Activated naive CD4-positive, alpha-beta T cell treated with anti-CD3 and anti-CD28 coated beads, Interleukin-2, amount 10 ng/mL, durations not matched to agents 7 days and 5 days (primary cell): ENCODE measurements around the gene ZFP36L1.
"Not testable (repeated sequence)": the region's sequence is repeated elsewhere in the genome, so short reads cannot be mapped to it uniquely, and the experiment has no call there.

ENCODE experiments used
- CTCF ChIA-PET: fragments of 350-600 bp; sonication (Branson Sonifier 250); formaldehyde crosslinking; loops from one replicate; lab custom pipeline; 2021; ENCODE audit warnings: antibody characterized with exemption; lab: Charles Lee
- DNase-seq: peaks from one replicate; pipeline ENCODE4 v3.0.0-alpha.2; 2020
- H3K27ac Mint-ChIP-seq: one replicate; pipeline ENCODE4 v1.8.0; 2021; ENCODE audit warnings: mild to moderate bottlenecking, moderate library complexity, mixed read lengths
- H3K27me3 Mint-ChIP-seq: one replicate; pipeline ENCODE4 v1.8.0; 2021; ENCODE audit warnings: mild to moderate bottlenecking, mixed read lengths
- H3K36me3 Mint-ChIP-seq: one replicate; pipeline ENCODE4 v1.8.0; 2021; ENCODE audit warnings: mixed read lengths
- H3K4me1 Mint-ChIP-seq: one replicate; pipeline ENCODE4 v1.8.0; 2021; ENCODE audit warnings: mixed read lengths
- H3K4me3 Mint-ChIP-seq: one replicate; pipeline ENCODE4 v1.8.0; 2021; ENCODE audit warnings: mild to moderate bottlenecking, moderate library complexity, mixed read lengths
- H3K9me3 Mint-ChIP-seq: one replicate; pipeline ENCODE4 v1.8.0; 2021; ENCODE audit warnings: mixed read lengths

The ZFP36L1 gene

DNA sequence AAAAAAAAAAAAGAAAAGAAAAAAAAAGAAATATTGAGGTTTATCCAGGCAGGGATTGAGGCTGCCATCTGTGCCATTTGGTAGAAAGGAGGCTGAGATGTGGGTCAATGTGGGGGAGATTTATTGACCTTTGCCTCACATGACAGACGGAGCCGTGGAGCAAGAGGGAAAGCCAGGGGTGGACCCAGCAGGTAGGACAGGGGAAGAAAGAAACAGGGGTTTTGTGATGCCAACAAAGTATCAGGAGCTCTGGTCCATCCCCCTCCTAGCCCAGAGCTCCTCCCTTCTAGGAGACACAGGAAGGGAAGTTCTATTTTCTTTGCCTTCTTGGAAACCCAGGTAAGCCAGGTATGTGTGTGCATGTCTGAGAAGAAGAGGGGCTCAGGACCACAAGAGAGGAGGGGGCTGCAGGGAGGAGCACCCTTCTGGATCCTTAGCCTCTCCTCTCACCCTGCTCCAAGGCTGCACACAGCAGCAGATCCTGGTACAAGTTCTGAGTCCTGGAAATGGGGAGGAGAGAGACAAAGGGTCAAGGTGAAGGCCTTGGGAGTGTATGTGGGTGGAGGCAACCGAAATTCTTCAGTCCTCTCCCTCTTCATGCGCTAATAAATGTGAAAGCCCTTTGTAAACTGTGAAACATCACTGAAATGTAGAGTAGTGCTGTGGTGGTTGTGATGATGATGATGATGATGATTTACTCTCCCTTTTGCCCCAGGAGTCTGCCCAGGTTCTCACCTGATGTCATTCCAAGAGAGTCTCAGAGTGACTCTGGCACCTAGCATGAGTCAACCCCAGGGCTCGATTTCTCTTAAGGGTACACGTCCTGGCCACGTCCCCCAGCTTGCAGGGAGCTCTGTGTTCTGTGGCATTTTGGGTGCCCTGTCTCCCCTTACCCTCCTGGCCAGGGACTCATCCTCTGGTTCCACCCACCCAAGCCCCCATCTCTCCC is 26.3 kb downstream of the ZFP36L1 start:
- H3K27me3 Mint-ChIP-seq, result peaks cover 22% of the 10 kb centered on the region
- H3K9me3 Mint-ChIP-seq, result no peaks in the 10 kb centered on the region
- CTCF ChIA-PET, result interaction anchor here (1.2 to 1.3 kb wide), 3 partner anchors 10 to 23 kb away, joined by 3 to 7 read pairs (median 3); no protein-coding TSS in a partner anchor
- H3K27ac Mint-ChIP-seq, result peak overlapping the region; percentile 63
- no peaks in the 10 kb centered on the region for H3K36me3 Mint-ChIP-seq
- peak; percentile 5 for DNase-seq
- H3K4me1 Mint-ChIP-seq, result peaks cover 36% of the 10 kb centered on the region
- no peak overlapping the region for H3K4me3 Mint-ChIP-seq

DNA sequence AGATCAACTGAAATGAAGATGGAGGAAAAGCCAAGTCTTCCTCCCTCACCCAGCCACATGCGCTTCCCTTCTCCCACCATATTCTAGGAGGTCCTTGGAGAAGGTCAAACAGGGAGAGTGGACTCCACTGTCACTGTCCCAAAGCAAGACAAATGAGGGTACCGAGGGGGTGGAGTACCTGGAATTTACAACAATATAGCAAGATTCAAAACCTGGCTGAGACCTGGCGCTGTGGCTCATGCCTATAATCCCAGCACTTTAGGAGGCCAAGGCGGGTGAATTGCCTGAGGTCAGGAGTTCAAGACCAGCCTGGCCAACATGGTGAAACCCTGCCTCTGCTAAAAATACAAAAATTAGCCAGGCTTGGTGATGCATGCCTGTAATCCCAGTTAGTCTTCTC is 29.0 kb downstream of the ZFP36L1 start:
- not testable (repeated sequence) for H3K4me3 Mint-ChIP-seq, DNase-seq, H3K36me3 Mint-ChIP-seq, H3K9me3 Mint-ChIP-seq, H3K27ac Mint-ChIP-seq
- H3K27me3 Mint-ChIP-seq, result peaks cover 30% of the 10 kb centered on the region
- CTCF ChIA-PET, result interaction anchor here (1.0 kb wide), 1 partner anchor 48 kb away, joined by 3 read pairs; no protein-coding TSS in a partner anchor
- peaks cover 21% of the 10 kb centered on the region for H3K4me1 Mint-ChIP-seq

DNA sequence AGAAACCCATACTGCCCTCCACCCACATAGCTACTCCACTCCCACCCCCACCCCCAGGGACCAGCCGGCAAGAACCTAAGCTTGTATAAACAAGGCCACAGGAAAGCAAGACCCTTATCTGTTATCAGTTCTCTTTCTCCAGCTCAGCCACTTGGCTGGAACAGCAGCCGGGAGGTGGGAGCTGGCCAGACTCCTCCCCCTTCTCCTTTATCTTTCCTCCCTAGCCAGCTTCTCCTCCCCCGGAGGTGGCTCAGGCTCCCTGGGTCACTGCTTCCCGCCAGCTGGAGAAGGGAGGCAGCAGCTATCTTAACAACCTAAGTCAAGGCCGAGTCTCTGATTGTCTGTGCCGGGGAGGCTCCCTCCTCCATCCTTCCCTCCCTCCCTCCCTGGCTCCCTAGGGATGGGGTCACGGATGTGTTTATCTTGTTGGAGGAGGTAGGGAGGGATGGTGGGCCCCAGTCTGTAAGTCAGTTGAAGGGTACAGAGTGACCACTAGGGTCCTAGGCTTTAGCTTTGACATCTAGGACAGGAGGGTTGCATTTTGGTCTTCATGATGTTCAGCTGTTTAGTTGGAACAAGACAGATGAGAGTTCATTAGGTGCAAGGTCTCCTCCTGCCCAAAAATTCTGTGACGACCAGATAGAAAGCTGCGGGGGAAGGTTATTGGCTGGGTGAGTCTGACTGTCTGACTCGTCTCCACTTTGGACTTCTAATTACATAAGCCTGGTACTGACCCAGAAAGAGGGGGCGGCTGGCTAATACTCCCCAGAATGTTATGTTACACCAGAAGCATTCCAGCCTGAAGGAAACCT is 29.7 kb downstream of the ZFP36L1 start:
- no peak for DNase-seq
- Mint-ChIP-seq H3K9me3 (no peaks in the 10 kb centered on the region), H3K4me3 (no peak overlapping the region), H3K27me3 (peaks cover 30% of the 10 kb centered on the region), H3K36me3 (no peaks in the 10 kb centered on the region), H3K27ac (no peak overlapping the region), H3K4me1 (peaks cover 22% of the 10 kb centered on the region)
- CTCF ChIA-PET, result no interaction called here

DNA sequence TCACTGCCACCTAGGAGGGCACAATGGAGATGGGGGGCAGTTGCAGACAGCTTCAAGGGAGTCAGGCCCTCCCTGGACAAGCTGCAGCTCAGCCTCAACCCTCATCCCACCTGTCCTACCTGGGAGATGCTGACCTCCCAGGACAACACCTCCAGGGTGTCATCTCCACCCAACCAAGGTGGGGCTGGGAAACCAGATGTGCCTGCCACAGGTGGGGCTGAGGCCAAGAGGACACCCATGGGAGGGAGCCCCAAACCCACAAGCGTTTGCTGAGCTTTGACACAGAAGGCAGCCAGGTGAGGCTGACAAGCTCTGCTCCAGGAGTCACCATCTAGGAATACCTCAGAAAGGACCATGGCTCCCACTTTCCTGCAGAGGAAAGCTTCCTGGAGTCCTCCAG is 31.5 kb downstream of the ZFP36L1 start:
- Mint-ChIP-seq H3K36me3 (no peaks in the 10 kb centered on the region), H3K27ac (no peak overlapping the region), H3K9me3 (no peaks in the 10 kb centered on the region), H3K4me3 (no peak overlapping the region), H3K27me3 (peaks cover 27% of the 10 kb centered on the region), H3K4me1 (peaks cover 23% of the 10 kb centered on the region)
- CTCF ChIA-PET, result interaction anchor here (1.0 kb wide), 1 partner anchor 10 kb away, joined by 3 read pairs; no protein-coding TSS in a partner anchor
- DNase-seq, result no peak

DNA sequence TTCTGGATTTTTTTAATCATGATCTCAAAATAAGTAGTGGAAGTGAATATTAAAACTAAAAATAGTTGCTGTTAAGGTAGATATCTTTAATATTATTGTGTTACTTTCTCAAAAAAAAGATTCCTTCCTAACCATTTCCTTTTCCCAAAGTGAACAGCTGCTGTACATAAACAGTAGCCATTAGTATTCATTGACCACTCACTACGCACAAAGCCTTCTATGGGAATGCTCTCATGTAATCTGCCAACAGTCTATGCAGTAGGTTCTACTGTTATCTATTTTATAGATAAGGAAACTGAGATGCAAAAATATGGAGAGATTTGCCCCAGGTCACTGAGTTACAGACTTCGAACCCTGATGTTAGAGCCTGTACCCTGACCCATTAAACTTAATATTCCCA is 32.1 kb downstream of the ZFP36L1 start:
- no peak overlapping the region for H3K4me3 Mint-ChIP-seq
- no peak for DNase-seq
- H3K27me3 Mint-ChIP-seq, result peaks cover 23% of the 10 kb centered on the region
- CTCF ChIA-PET, result interaction anchor here (1.0 kb wide), 1 partner anchor 11 kb away, joined by 3 read pairs; no protein-coding TSS in a partner anchor
- H3K9me3 Mint-ChIP-seq, result no peaks in the 10 kb centered on the region
- peaks cover 19% of the 10 kb centered on the region for H3K4me1 Mint-ChIP-seq
- no peaks in the 10 kb centered on the region for H3K36me3 Mint-ChIP-seq
- H3K27ac Mint-ChIP-seq, result no peak overlapping the region

DNA sequence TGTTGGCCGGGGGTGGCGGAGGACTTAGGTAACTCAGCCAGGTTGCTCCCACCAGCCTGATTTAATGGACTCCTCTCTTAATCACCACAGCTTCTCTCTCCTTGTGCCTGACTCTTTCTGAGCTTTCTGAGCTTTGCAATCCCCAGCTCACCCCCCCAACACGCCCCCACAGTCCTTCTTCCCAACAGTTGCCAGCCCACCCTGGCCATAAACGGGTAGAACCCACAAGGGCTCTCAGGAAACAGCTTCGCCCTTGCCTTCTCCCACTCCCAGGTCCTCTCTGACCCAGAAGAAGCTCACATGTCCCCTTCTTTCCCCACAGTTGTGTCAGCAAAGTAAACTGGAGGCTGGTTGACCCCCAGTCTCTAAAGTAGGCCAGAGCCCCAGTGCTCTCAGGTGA is 32.9 kb downstream of the ZFP36L1 start:
- CTCF ChIA-PET, result no interaction called here
- H3K9me3 Mint-ChIP-seq, result no peaks in the 10 kb centered on the region
- H3K4me1 Mint-ChIP-seq, result peaks cover 13% of the 10 kb centered on the region
- H3K27me3 Mint-ChIP-seq, result peaks cover 23% of the 10 kb centered on the region
- H3K27ac Mint-ChIP-seq, result no peak overlapping the region
- DNase-seq, result no peak
- H3K36me3 Mint-ChIP-seq, result no peaks in the 10 kb centered on the region
- no peak overlapping the region for H3K4me3 Mint-ChIP-seq

DNA sequence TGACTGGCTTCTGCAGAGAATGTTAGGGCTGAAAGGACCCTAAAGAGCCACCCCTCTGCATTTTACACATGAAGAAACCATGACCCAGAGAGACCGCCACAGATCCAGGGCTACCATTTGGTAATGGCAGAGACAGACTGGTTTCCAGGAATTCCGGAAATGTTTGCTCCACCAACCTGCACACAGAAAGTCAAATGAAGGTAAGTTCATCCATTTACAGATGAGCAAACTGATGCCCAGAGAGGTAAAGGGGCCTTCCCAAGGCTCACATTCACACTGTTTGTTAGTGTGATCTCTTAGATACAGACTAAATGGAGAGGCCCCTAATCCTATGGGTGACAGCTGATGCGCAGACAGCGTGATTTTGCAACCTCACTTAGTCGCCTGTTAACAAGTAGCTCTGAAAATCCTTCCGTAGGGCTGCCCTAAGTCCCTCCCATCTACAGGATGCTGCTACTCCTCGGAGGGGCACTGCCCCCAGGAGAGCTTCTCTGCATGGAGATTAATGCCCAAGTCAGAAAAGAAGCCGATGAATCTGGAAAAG is 33.8 kb downstream of the ZFP36L1 start:
- no peak overlapping the region for H3K4me3 Mint-ChIP-seq
- H3K27ac Mint-ChIP-seq, result no peak overlapping the region
- H3K9me3 Mint-ChIP-seq, result no peaks in the 10 kb centered on the region
- CTCF ChIA-PET, result no interaction called here
- peaks cover 23% of the 10 kb centered on the region for H3K27me3 Mint-ChIP-seq
- no peaks in the 10 kb centered on the region for H3K36me3 Mint-ChIP-seq
- peaks cover 9% of the 10 kb centered on the region for H3K4me1 Mint-ChIP-seq
- no peak for DNase-seq

DNA sequence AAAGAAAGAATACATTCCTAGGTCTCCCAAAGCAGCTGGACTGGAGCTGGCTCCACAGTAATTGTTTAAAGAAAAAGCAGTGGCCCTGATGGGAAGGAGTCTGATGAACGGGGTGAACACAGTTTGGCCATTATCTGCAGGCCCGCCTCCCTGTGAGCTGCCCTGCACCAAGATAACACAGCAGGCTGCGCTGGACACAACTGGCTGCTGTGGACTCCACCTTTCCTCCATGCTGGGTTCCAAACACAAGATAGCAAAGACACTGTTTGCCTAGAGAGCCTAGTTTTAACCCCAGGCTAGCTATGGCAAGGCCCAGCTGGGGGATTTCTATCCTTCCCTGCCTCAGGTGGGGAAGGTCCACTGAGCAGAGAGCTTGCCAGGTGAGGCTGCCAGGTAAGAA is 34.6 kb downstream of the ZFP36L1 start:
- no peaks in the 10 kb centered on the region for H3K36me3 Mint-ChIP-seq
- H3K4me1 Mint-ChIP-seq, result peaks cover 9% of the 10 kb centered on the region
- CTCF ChIA-PET, result interaction anchor here (0.9 to 1.7 kb wide), 4 partner anchors 13 to 31 kb away, joined by 3 to 8 read pairs (median 4); no protein-coding TSS in a partner anchor
- H3K9me3 Mint-ChIP-seq, result no peaks in the 10 kb centered on the region
- H3K4me3 Mint-ChIP-seq, result no peak overlapping the region
- DNase-seq, result no peak
- peaks cover 22% of the 10 kb centered on the region for H3K27me3 Mint-ChIP-seq
- no peak overlapping the region for H3K27ac Mint-ChIP-seq

DNA sequence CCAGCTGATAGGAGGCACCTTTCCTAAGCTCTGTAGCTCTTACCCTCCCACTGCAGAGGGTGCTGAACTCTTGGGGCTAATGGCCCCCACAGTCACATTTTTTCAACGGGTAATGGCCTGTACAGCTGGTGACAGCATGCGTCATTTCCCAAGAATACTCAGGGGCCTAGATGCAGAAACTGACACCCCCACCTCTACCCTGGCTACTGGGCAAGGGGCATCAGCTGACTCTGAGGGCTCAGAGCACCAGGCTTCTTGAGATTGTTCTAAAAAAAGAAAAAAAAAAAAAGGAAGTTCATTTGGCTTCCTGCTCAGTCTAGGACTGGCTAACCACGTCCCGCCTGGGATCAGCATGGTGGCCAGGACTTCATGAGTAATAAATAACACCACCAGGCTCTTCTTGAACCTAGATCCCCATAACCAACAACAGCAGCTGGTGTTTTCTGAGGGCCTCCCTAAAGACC is 35.2 kb downstream of the ZFP36L1 start:
- H3K27me3 Mint-ChIP-seq, result peaks cover 17% of the 10 kb centered on the region
- H3K27ac Mint-ChIP-seq, result no peak overlapping the region
- no peak for DNase-seq
- H3K36me3 Mint-ChIP-seq, result no peaks in the 10 kb centered on the region
- CTCF ChIA-PET, result interaction anchor here (0.8 to 1.7 kb wide), 6 partner anchors 12 to 32 kb away, joined by 3 to 8 read pairs (median 3); no protein-coding TSS in a partner anchor
- H3K4me3 Mint-ChIP-seq, result no peak overlapping the region
- no peaks in the 10 kb centered on the region for H3K9me3 Mint-ChIP-seq
- H3K4me1 Mint-ChIP-seq, result peaks cover 9% of the 10 kb centered on the region

DNA sequence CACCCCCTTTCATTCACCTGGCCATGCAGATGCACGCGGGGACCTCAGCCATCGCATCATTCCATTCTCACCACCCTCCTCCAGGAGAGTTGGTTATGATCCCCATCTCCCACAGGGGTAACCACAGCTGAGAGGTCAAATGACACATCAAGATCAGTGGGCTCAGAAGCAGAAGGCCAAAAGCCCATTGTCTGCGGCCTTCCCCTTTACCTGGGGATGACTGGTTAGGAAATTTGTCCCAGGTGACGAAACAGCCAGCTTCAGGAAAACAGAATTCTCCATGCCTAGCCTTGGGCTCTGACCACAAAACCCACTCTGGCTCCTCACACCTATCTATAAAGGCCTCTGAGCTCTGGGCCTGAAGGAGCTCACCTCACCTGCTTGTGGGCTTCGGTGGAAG is 36.1 kb downstream of the ZFP36L1 start:
- Mint-ChIP-seq H3K4me1 (peaks cover 9% of the 10 kb centered on the region), H3K27me3 (peaks cover 15% of the 10 kb centered on the region), H3K9me3 (no peaks in the 10 kb centered on the region), H3K4me3 (no peak overlapping the region), H3K36me3 (no peaks in the 10 kb centered on the region), H3K27ac (no peak overlapping the region)
- CTCF ChIA-PET, result interaction anchor here (1.1 to 1.7 kb wide), 3 partner anchors 15 to 33 kb away, joined by 3 to 8 read pairs (median 3); no protein-coding TSS in a partner anchor
- DNase-seq, result no peak

DNA sequence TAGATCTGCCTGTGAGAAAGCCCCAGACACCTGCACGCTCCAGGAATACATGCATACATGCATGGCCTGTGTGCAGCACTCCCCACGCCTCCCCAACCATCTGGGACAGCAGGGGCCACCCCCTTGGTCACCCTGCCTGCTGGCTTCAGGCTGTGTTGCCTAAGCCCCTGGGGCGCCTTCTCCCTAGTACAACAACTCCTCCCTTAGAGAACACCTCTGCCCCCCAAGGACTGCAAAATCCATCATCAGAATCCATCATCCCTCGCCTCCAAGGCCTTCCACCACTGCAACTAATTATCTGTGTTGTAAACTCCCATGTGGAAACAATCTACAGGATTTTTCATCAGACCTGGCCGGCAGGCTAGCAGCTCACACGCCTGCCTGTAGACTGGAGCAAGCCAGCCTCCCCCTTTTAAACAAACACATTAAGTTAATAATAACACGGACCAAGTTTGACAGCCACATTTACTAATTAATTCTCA is 36.8 kb downstream of the ZFP36L1 start:
- Mint-ChIP-seq H3K4me3 (no peak overlapping the region), H3K9me3 (no peaks in the 10 kb centered on the region), H3K27me3 (peaks cover 12% of the 10 kb centered on the region), H3K4me1 (peaks cover 9% of the 10 kb centered on the region), H3K36me3 (no peaks in the 10 kb centered on the region), H3K27ac (no peak overlapping the region)
- CTCF ChIA-PET, result interaction anchor here (1.6 kb wide), 1 partner anchor 32 kb away, joined by 3 read pairs; no protein-coding TSS in a partner anchor
- no peak for DNase-seq

DNA sequence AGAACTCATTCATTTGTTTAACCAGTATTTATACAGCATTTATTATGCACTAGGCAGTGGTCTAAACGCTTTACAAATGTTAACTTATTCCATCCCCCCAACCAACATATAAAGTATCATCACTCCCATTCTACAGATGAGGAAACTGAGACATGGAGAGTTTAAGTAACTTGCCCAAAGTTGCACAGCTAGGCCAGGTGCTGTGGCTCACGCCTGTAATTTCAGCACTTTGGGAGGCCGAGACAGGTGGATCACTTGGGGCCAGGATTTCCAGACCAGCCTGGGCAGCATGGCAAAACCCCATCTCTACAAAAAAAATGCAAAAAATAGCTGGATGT is 37.9 kb downstream of the ZFP36L1 start:
- H3K27me3 Mint-ChIP-seq, result peaks cover 13% of the 10 kb centered on the region
- peaks cover 9% of the 10 kb centered on the region for H3K4me1 Mint-ChIP-seq
- H3K4me3 Mint-ChIP-seq, result no peak overlapping the region
- no peaks in the 10 kb centered on the region for H3K9me3 Mint-ChIP-seq
- DNase-seq, result no peak
- CTCF ChIA-PET, result interaction anchor here (1.6 kb wide), 1 partner anchor 33 kb away, joined by 3 read pairs; no protein-coding TSS in a partner anchor
- H3K36me3 Mint-ChIP-seq, result no peaks in the 10 kb centered on the region
- H3K27ac Mint-ChIP-seq, result no peak overlapping the region

DNA sequence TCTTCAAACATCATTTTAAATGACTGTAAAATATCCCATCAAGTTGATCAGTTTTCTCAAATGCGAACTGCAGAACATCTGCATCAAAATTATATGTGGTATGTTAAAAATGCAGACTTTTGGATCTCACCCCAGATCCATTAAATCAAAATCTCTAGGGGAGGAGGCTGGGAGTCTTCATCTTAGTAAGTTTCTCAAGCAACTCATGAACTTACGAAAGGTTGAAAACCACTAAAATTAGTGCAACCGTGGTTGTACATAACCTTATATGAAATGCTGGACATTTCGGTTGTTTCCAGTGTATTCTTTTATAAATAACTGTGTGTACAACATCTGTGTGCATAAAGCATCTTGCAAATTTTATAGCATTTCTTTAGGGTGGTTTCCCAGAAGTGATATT is 39.2 kb downstream of the ZFP36L1 start:
- no peaks in the 10 kb centered on the region for H3K36me3 Mint-ChIP-seq
- CTCF ChIA-PET, result no interaction called here
- peaks cover 9% of the 10 kb centered on the region for H3K4me1 Mint-ChIP-seq
- H3K4me3 Mint-ChIP-seq, result no peak overlapping the region
- no peaks in the 10 kb centered on the region for H3K9me3 Mint-ChIP-seq
- H3K27me3 Mint-ChIP-seq, result peaks cover 10% of the 10 kb centered on the region
- H3K27ac Mint-ChIP-seq, result no peak overlapping the region
- no peak for DNase-seq
